Natural killer cell (primary cell): ENCODE results near the gene SCN5A. TPM values are rescaled to one million over a fixed set of nuclear protein-coding genes. Genes with fewer than 3 reads are reported as not detected.

Experiments used
- ATAC-seq, 3 donors: fragments of 150-1000 bp in 2 of 3; fragments of 200-7000 bp in 1 of 3; cut with Tn5 transposase; 1 replicate in 1 of 3; 2 replicates in 2 of 3; pipeline ENCODE4 v1.10.0; 2021; ENCODE audit warnings: mild to moderate bottlenecking in 2 of 3, moderate library complexity in 2 of 3
- DNase-seq, 2 donors: peaks; one replicate each; pipeline versions ENCODE4 v3.0.0 to v3.0.0-alpha.2; 2013 to 2021; ENCODE audit warnings: mixed read lengths in 1 of 2
- H3K27ac ChIP-seq: one replicate; pipeline ENCODE4 v1.5.1; 2013; ENCODE audit warnings: mild to moderate bottlenecking, low read length
- H3K27me3 ChIP-seq: one replicate; pipeline ENCODE4 v1.6.1; 2013; ENCODE audit warnings: low read length; ENCODE audit not compliant: control insufficient read depth, insufficient read depth
- H3K36me3 ChIP-seq: one replicate; pipeline ENCODE4 v1.6.1; 2013; ENCODE audit warnings: low read length; ENCODE audit not compliant: control insufficient read depth, insufficient read depth
- H3K4me1 ChIP-seq: one replicate; pipeline ENCODE4 v1.6.1; 2013; ENCODE audit warnings: low read length; ENCODE audit not compliant: control insufficient read depth, insufficient read depth
- H3K4me3 ChIP-seq: one replicate; pipeline ENCODE4 v1.5.1; 2013; ENCODE audit warnings: low read length
- H3K9me3 ChIP-seq: one replicate; pipeline ENCODE4 v1.6.1; 2013; ENCODE audit warnings: low read length; ENCODE audit not compliant: control insufficient read depth, insufficient read depth
- H3K27ac Mint-ChIP-seq, 2 donors: one replicate each; pipeline ENCODE4 v1.8.0; 2022; ENCODE audit warnings: mild to moderate bottlenecking in 2 of 2, mixed read lengths in 2 of 2, moderate library complexity in 1 of 2
- H3K27me3 Mint-ChIP-seq, 2 donors: one replicate each; pipeline ENCODE4 v1.8.0; 2022; ENCODE audit warnings: low read depth in 2 of 2, mixed read lengths in 2 of 2
- H3K36me3 Mint-ChIP-seq: one replicate; pipeline ENCODE4 v1.8.0; 2022; ENCODE audit warnings: mixed read lengths
- H3K4me1 Mint-ChIP-seq, 2 donors: one replicate each; pipeline ENCODE4 v1.8.0; 2022; ENCODE audit warnings: mixed read lengths in 2 of 2
- H3K4me3 Mint-ChIP-seq: one replicate; pipeline ENCODE4 v1.8.0; 2022; ENCODE audit warnings: mild to moderate bottlenecking, moderate library complexity, mixed read lengths
- H3K9me3 Mint-ChIP-seq, 2 donors: one replicate each; pipeline ENCODE4 v1.8.0; 2022; ENCODE audit warnings: mixed read lengths in 2 of 2
- WGBS: methylation state at CpG from one replicate; pipeline ENCODE4 v1.1.7; 2013; ENCODE audit warnings: missing lambda C conversion rate; ENCODE audit not compliant: insufficient coverage; 5-methylcytosine and 5-hydroxymethylcytosine counted together
- intact Hi-C: fragments of 100-400 bp; cut with micrococcal nuclease; formaldehyde crosslinking; loops from one replicate; pipeline ENCODE4 v1.14.2; 2022
- total RNA-seq, 4 donors: library from RNA; stranded (reverse); fragments of 120-200 nt in 1 of 4; gene quantifications; one replicate each; pipeline versions ENCODE4 v1.2.3 to v1.2.4, GENCODE V29; 2013 to 2022
- TF ChIP-seq, protein P1 (sequence below): fragments of 200-600 bp; IDR thresholded peaks from one replicate; pipeline ENCODE4 v1.8.0; 2022; ENCODE audit warnings: antibody characterized with exemption

Gene SCN5A
- total RNA-seq, 3 donors from 2014 or later (not counting 1 experiment from before 2014, with no cell fraction given) = 0.50 TPM; not detected in 2

DNA sequence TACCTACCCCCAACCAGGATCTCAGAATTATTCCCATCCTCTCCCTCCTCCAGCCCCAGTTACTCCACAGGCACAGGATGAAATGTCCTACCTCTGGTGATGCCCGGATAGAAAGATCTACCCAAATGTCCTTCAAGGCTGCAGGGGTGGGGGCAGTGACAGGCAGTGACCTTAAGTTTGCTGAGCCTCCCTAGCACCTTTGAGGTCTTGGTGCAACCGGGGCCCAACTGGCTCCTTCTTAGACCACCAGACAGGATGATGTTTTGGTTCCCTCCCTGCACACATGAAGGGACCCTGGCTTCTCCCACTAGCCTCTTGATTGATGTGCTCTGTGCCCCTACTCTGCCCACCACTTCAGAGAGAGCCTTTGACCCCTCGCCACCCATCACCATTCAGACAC is 117.0 kb downstream of the SCN5A start:
- H3K27ac ChIP-seq = no peak overlapping the region
- TF ChIP-seq, protein P1, sequence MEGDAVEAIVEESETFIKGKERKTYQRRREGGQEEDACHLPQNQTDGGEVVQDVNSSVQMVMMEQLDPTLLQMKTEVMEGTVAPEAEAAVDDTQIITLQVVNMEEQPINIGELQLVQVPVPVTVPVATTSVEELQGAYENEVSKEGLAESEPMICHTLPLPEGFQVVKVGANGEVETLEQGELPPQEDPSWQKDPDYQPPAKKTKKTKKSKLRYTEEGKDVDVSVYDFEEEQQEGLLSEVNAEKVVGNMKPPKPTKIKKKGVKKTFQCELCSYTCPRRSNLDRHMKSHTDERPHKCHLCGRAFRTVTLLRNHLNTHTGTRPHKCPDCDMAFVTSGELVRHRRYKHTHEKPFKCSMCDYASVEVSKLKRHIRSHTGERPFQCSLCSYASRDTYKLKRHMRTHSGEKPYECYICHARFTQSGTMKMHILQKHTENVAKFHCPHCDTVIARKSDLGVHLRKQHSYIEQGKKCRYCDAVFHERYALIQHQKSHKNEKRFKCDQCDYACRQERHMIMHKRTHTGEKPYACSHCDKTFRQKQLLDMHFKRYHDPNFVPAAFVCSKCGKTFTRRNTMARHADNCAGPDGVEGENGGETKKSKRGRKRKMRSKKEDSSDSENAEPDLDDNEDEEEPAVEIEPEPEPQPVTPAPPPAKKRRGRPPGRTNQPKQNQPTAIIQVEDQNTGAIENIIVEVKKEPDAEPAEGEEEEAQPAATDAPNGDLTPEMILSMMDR = no peak
- H3K9me3 ChIP-seq = no peaks in the 10 kb centered on the region
- WGBS = 67% methylated on average over 3 of the region's 3 CpGs
- DNase-seq (no peak), ATAC-seq (no peak)
- Mint-ChIP-seq H3K27me3 (no peaks in the 10 kb centered on the region), H3K36me3 (peaks cover 17% of the 10 kb centered on the region), H3K4me1 (peaks cover 5 to 16% of the 10 kb centered on the region in 2 donors), H3K4me3 (no peak overlapping the region), H3K27ac (no peak overlapping the region), H3K9me3 (no peaks in the 10 kb centered on the region)
- no peak overlapping the region for H3K4me3 ChIP-seq
- no peaks in the 10 kb centered on the region for H3K4me1 ChIP-seq
- H3K36me3 ChIP-seq = peaks cover 3% of the 10 kb centered on the region
- H3K27me3 ChIP-seq = no peaks in the 10 kb centered on the region
- intact Hi-C loops = no loop called here

DNA sequence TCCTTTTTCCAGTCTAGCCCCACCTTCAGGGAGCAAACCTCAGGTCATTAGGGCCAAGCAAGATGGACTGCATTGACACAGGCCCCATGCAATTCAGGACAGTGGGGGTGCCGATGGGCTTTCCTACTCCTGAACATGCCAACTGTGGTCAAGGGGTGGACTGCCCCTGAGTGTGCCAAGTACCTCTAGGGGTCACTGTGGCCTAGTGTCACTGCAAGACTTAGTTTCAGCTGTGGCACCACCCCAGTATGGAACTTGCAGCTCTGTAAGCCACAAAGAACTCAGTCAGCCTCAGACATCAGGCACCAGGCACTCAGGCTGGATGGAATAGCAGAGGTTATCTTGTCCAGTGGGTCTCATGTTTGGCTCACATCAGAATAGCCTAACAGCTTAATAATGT is 121.0 kb downstream of the SCN5A start:
- H3K9me3 ChIP-seq = no peaks in the 10 kb centered on the region
- peaks cover 19% of the 10 kb centered on the region for H3K36me3 Mint-ChIP-seq
- H3K27me3 Mint-ChIP-seq = no peaks in the 10 kb centered on the region
- no peaks in the 10 kb centered on the region for H3K4me1 ChIP-seq
- H3K4me3 ChIP-seq = no peak overlapping the region
- 93% methylated on average over 1 of the region's 1 CpG for WGBS
- peaks cover 5 to 9% of the 10 kb centered on the region in 2 donors for H3K4me1 Mint-ChIP-seq
- no peaks in the 10 kb centered on the region for H3K9me3 Mint-ChIP-seq
- H3K27ac Mint-ChIP-seq = no peak overlapping the region
- no peak overlapping the region for H3K27ac ChIP-seq
- H3K27me3 ChIP-seq = no peaks in the 10 kb centered on the region
- no peak for ATAC-seq
- H3K36me3 ChIP-seq = peaks cover 21% of the 10 kb centered on the region
- TF ChIP-seq, protein P1 = no peak
- no peak for DNase-seq
- H3K4me3 Mint-ChIP-seq = no peak overlapping the region
- intact Hi-C loops = loop anchor here (10.0 kb wide), 1 partner anchor 316 kb away; no protein-coding TSS in a partner anchor

DNA sequence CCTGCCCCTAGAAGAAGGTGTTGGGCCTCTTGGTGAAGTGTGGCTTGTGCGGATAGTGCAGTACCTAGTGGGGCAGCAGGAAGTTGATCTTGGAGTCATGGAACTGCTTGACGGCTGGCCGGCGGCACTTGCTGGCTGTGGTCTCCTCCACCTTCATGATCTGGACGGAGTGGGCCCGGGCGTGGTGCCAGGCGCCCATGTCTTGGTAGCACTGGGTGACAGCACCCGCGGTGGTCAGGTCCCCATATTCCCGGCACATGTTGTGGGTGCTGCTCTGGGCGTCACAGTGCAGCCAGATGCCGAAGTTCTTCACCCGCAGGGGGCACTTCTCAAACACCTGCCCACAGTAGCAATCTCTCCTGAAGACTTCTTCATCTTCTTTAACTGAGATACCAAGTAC is 122.7 kb downstream of the SCN5A start:
- intact Hi-C loops = loop anchor here (10.0 kb wide), 1 partner anchor 318 kb away; no protein-coding TSS in a partner anchor
- H3K36me3 Mint-ChIP-seq = peaks cover 19% of the 10 kb centered on the region

More for the DNA sequence above, 122.7 kb downstream of the SCN5A start:
- Histone ChIP-seq H3K27me3 (no peaks in the 10 kb centered on the region), H3K4me1 (no peaks in the 10 kb centered on the region), H3K27ac (no peak overlapping the region), H3K36me3 (peaks cover 18% of the 10 kb centered on the region), H3K4me3 (no peak overlapping the region), H3K9me3 (no peaks in the 10 kb centered on the region)
- TF ChIP-seq, protein P1 = no peak
- WGBS = 96% methylated on average over 14 of the region's 14 CpGs
- Mint-ChIP-seq H3K4me3 (no peak overlapping the region), H3K9me3 (no peaks in the 10 kb centered on the region), H3K27ac (no peak overlapping the region), H3K27me3 (no peaks in the 10 kb centered on the region), H3K4me1 (peaks cover 0 to under 1% of the 10 kb centered on the region in 2 donors)
- DNase-seq (no peak), ATAC-seq (no peak)
